HEK293T (cell line): ENCODE measurements around the gene SUPT4H1.

Experiments
- ARNT ChIP-seq: fragments of 450-650 bp; IDR thresholded peaks from 2 replicates; pipeline ENCODE4 v1.6.1; 2017; ENCODE audit warnings: mild to moderate bottlenecking
- CTBP1 ChIP-seq: fragments of 450-650 bp; IDR thresholded peaks from 2 replicates; pipeline ENCODE4 v1.6.1; 2016; ENCODE audit warnings: borderline replicate concordance
- FOXA1 ChIP-seq: fragments of 450-650 bp; IDR thresholded peaks from 2 replicates; pipeline ENCODE4 v1.6.1; 2016; ENCODE audit warnings: mild to moderate bottlenecking
- SP1 ChIP-seq: fragments of 450-650 bp; IDR thresholded peaks from 2 replicates; pipeline ENCODE4 v1.6.1; 2017
- TARDBP ChIP-seq: fragments of 450-650 bp; IDR thresholded peaks from 2 replicates; pipeline ENCODE4 v1.6.1; 2016

- no peak for TF ChIP-seq FOXA1
- TF ChIP-seq CTBP1 = no peak
- no peak for TF ChIP-seq SP1
- no peak for TF ChIP-seq TARDBP
- TF ChIP-seq ARNT = no peak
These were observed 11.6 kb upstream of the SUPT4H1 start for GRCh38 chr17:58363457-58364185.
